Esophagus muscularis mucosa (tissue), 3 donors: Measurements from ENCODE around the gene UGT1A6.

Experiments used
- CTCF ChIP-seq, 3 experiments: fragments of 200-600 bp in 2 of 3; fragments of 450-650 bp in 1 of 3; sonication (generic) in 2 of 3; IDR thresholded peaks; one replicate each; pipeline ENCODE4 v1.5.1; 2017 to 2019; ENCODE audit warnings: antibody characterized with exemption in 3 of 3, mild to moderate bottlenecking in 2 of 3, moderate library complexity in 1 of 3
- POLR2AphosphoS5 ChIP-seq, 2 donors: sonication (generic); formaldehyde crosslinking; IDR thresholded peaks; one replicate each; pipeline ENCODE4 v1.6.1; 2017; ENCODE audit warnings: antibody characterized with exemption in 2 of 2

GRCh38 chr2:233743464-233744259 lies 51.0 kb downstream of the UGT1A6 start:
- TF ChIP-seq POLR2AphosphoS5 (IDR thresholded peaks at IDR 0.05) (no peak), CTCF (IDR thresholded peaks at IDR 0.05) (no peak)
